ENCODE results near the gene GRN.
A peak's percentile ranks its signal among the peaks of the same experiment; 100 is the strongest.
"Not testable (repeated sequence)": the region's sequence is repeated elsewhere in the genome, so short reads cannot be mapped to it uniquely, and the experiment has no call there.

The GRN gene

GRCh38 chr17:44322236-44322895 is 22.7 kb upstream of the GRN start:
- no peak for DNase-seq

GRCh38 chr17:44323359-44324091 is 21.6 kb upstream of the GRN start:
- peak; percentile 25 for DNase-seq

- no peak for DNase-seq
Measured at GRCh38 chr17:44324092-44324570, 21.0 kb upstream of the GRN start.

GRCh38 chr17:44324571-44325275 is 20.4 kb upstream of the GRN start, which contains the start of gene SLC25A39:
TSS of gene SLC25A39 (minus strand) at chr17:44324823. CDS start at chr17:44323562, 1,261 bp downstream.
- peak; percentile 97 for DNase-seq

GRCh38 chr17:44326861-44327444 is 18.1 kb upstream of the GRN start:
- DNase-seq, result peak; percentile 96

- DNase-seq, result no peak
Measured at GRCh38 chr17:44327715-44328449, 17.2 kb upstream of the GRN start.

- DNase-seq, result not testable (repeated sequence)
Measured at GRCh38 chr17:44329516-44329915, 15.6 kb upstream of the GRN start.

- not testable (repeated sequence) for DNase-seq
Measured at GRCh38 chr17:44330263-44330662, 14.8 kb upstream of the GRN start.

- peak; percentile 87 for DNase-seq
Measured at GRCh38 chr17:44331249-44331760, 13.8 kb upstream of the GRN start.

- no peak for DNase-seq
Measured at GRCh38 chr17:44333371-44333770, 11.7 kb upstream of the GRN start.

- no peak for DNase-seq
Measured at GRCh38 chr17:44334315-44334714, 10.8 kb upstream of the GRN start.

GRCh38 chr17:44334727-44335126 is 10.4 kb upstream of the GRN start:
- DNase-seq, result no peak

GRCh38 chr17:44335564-44335963 is 9.5 kb upstream of the GRN start:
- DNase-seq, result no peak

GRCh38 chr17:44335968-44336367 is 9.1 kb upstream of the GRN start:
- DNase-seq, result no peak

- DNase-seq, result no peak
Measured at GRCh38 chr17:44338702-44339101, 6.4 kb upstream of the GRN start.

- DNase-seq, result not testable (repeated sequence)
Measured at GRCh38 chr17:44340553-44340952, 4.5 kb upstream of the GRN start.

GRCh38 chr17:44343510-44344209 is 1.4 kb upstream of the GRN start:
- DNase-seq, result no peak

- DNase-seq, result peak; percentile 50
Measured at GRCh38 chr17:44345454-44346026, 438 bp downstream of the GRN start.

GRCh38 chr17:44346064-44346844 is 1.2 kb downstream of the GRN start:
- no peak for DNase-seq

Measured in activated CD4-positive, alpha-beta T cell treated with anti-CD3 and anti-CD28 coated beads, Interleukin-10, Interleukin-2, amounts not matched to agents 100 ng/mL and 50 ng/mL, durations not matched to agents 16 hours and 8 hours (primary cell).